GM12878 (cell line): ENCODE results near the gene FAM186B. TPM values are rescaled to one million over a fixed set of nuclear protein-coding genes. Genes with fewer than 3 reads are reported as not detected.

ENCODE experiments used
- ATAC-seq: fragments of 200-7000 bp; cut with Tn5 transposase; 3 replicates; pipeline ENCODE4 v1.9.1; 2020; ENCODE audit warnings: mild to moderate bottlenecking, moderate library complexity
- BruUV-seq: library from RNA; stranded (reverse); fragments of 400-500 nt; replicated peaks from 2 replicates; lab custom pipeline; 2021; lab: Mats Ljungman, UMichigan
- CTCF ChIA-PET: fragments of 300-600 bp; sonication (Branson Sonifier 250); formaldehyde crosslinking; extraction: SDS; loops from one replicate; lab custom pipeline; 2021; ENCODE audit warnings: inconsistent platforms; lab: Yijun Ruan, JAX
- POLR2A ChIA-PET: fragments of 350-600 bp; formaldehyde crosslinking; extraction: SDS; loops from one replicate; lab custom pipeline; 2021; ENCODE audit warnings: inconsistent platforms; lab: Charles Lee
- RAD21 ChIA-PET: fragments of 300-600 bp; sonication (Branson Sonifier 250); formaldehyde crosslinking; loops from one replicate; lab custom pipeline; 2023; ENCODE audit warnings: antibody characterized with exemption; ENCODE audit not compliant: unreplicated experiment; lab: Charles Lee
- SMC1A ChIA-PET: fragments of 300-600 bp; sonication (Branson Sonifier 250); formaldehyde crosslinking; loops from one replicate; lab custom pipeline; 2023; ENCODE audit not compliant: unreplicated experiment, uncharacterized antibody; lab: Charles Lee
- DNase-seq: peaks from one replicate; pipeline ENCODE4 v3.0.0-alpha.2; 2011; ENCODE audit warnings: low read depth, low spot score
- FAIRE-seq: peaks from 3 replicates; lab custom pipeline; 2011; peaks lifted over from hg19 to GRCh38; lab: Jason Lieb, UNC
- H2AFZ ChIP-seq: 2 replicates; pipeline ENCODE4 v1.6.0; 2011; ENCODE audit warnings: low read depth, low read length, control low read depth; ENCODE audit not compliant: control insufficient read depth
- H3K27ac ChIP-seq: 2 replicates; pipeline ENCODE4 v1.5.1; 2011; ENCODE audit warnings: control low read depth; ENCODE audit not compliant: control insufficient read depth, insufficient read depth
- H3K27me3 ChIP-seq, 2 experiments: replicated peaks in 1 of 2; 2 replicates each; pipeline versions ENCODE4 v1.6.0 to v1.6.1; 2011; ENCODE audit warnings: low read length in 1 of 2; ENCODE audit not compliant: control insufficient read depth in 2 of 2, insufficient read depth in 2 of 2
- H3K36me3 ChIP-seq, 2 experiments: 2 replicates each; pipeline ENCODE4 v1.5.1; 2011; ENCODE audit warnings: low read length in 1 of 2; ENCODE audit not compliant: control insufficient read depth in 2 of 2, insufficient read depth in 2 of 2
- H3K4me1 ChIP-seq: 2 replicates; pipeline ENCODE4 v1.6.1; 2011; ENCODE audit warnings: mild to moderate bottlenecking, low read length, moderate library complexity, mixed read lengths; ENCODE audit not compliant: control insufficient read depth, insufficient read depth
- H3K4me2 ChIP-seq: 2 replicates; pipeline ENCODE4 v1.6.0; 2011; ENCODE audit warnings: control low read depth; ENCODE audit not compliant: control insufficient read depth, insufficient read depth
- H3K4me3 ChIP-seq: fragments of 200-600 bp; sonication (generic); 2 replicates; pipeline ENCODE4 v1.5.1; 2016
- H3K79me2 ChIP-seq: 2 replicates; pipeline ENCODE4 v1.6.0; 2011; ENCODE audit warnings: low read length; ENCODE audit not compliant: control insufficient read depth, insufficient read depth
- H3K9ac ChIP-seq: 2 replicates; pipeline ENCODE4 v1.8.0; 2011; ENCODE audit warnings: low read length, control low read depth, mixed read lengths; ENCODE audit not compliant: control insufficient read depth, insufficient read depth
- H3K9me3 ChIP-seq: replicated peaks from 3 replicates; pipeline ENCODE4 v1.5.1; 2011; ENCODE audit warnings: mild to moderate bottlenecking, low read length; ENCODE audit not compliant: control insufficient read depth, insufficient read depth
- H4K20me1 ChIP-seq: 2 replicates; pipeline ENCODE4 v1.6.0; 2011; ENCODE audit not compliant: control insufficient read depth, insufficient read depth
- BCL11A ChIP-seq: IDR thresholded peaks from 2 replicates; pipeline ENCODE4 v1.6.1; 2011; ENCODE audit warnings: low read depth, low read length
- BRCA1 ChIP-seq: IDR thresholded peaks from 2 replicates; pipeline ENCODE4 v1.6.1; 2011; ENCODE audit warnings: low read depth, low read length, improper control_type of control experiment
- CUX1 ChIP-seq: IDR thresholded peaks from 2 replicates; pipeline ENCODE4 v1.6.1; 2012; ENCODE audit warnings: improper control_type of control experiment, low read depth, low read length; ENCODE audit not compliant: insufficient replicate concordance
- EZH2 ChIP-seq: IDR thresholded peaks from 2 replicates; pipeline ENCODE4 v1.6.1; 2012; ENCODE audit warnings: low read depth, mild to moderate bottlenecking, control low read depth, inconsistent platforms, low read length, borderline replicate concordance; ENCODE audit not compliant: control insufficient read depth
- IKZF2 ChIP-seq, 2 experiments: fragments of 450-650 bp; IDR thresholded peaks; 2 replicates each; pipeline ENCODE4 v1.6.1; 2017; ENCODE audit warnings: mild to moderate bottlenecking in 2 of 2, moderate library complexity in 2 of 2
- MYC ChIP-seq: IDR thresholded peaks from 2 replicates; pipeline ENCODE4 v1.6.1; 2011; ENCODE audit warnings: mild to moderate bottlenecking, low read length, moderate library complexity, inconsistent platforms; ENCODE audit not compliant: insufficient read depth, insufficient replicate concordance, insufficient read length, severe bottlenecking
- NR2C1 ChIP-seq: fragments of 450-650 bp; IDR thresholded peaks from 2 replicates; pipeline ENCODE4 v1.6.1; 2017; ENCODE audit warnings: antibody characterized with exemption, mild to moderate bottlenecking, moderate library complexity
- NR2F1 ChIP-seq: fragments of 450-650 bp; conservative IDR thresholded peaks from 2 replicates; pipeline ENCODE4 v1.6.1; 2017; ENCODE audit warnings: mild to moderate bottlenecking
- POLR2A ChIP-seq: IDR thresholded peaks from 2 replicates; pipeline ENCODE4 v1.6.1; 2011; ENCODE audit warnings: low read depth, mild to moderate bottlenecking, low read length
- RBBP5 ChIP-seq: fragments of 200-600 bp; sonication (generic); conservative IDR thresholded peaks from 2 replicates; pipeline ENCODE4 v1.6.1; 2016
- RFX5 ChIP-seq: IDR thresholded peaks from 2 replicates; pipeline ENCODE4 v1.6.1; 2011; ENCODE audit warnings: low read depth, low read length, improper control_type of control experiment
- SKIL ChIP-seq: fragments of 450-650 bp; IDR thresholded peaks from 2 replicates; pipeline ENCODE4 v1.6.1; 2017; ENCODE audit warnings: mild to moderate bottlenecking, low read depth, inconsistent platforms; ENCODE audit not compliant: poor library complexity, severe bottlenecking
- SREBF1 ChIP-seq: IDR thresholded peaks from 2 replicates; pipeline ENCODE4 v1.6.1; 2012; ENCODE audit warnings: mild to moderate bottlenecking, low read length
- SRF ChIP-seq, 2 experiments: IDR thresholded peaks; 2 replicates each; pipeline ENCODE4 v1.6.1; 2011; ENCODE audit warnings: low read depth in 2 of 2, low read length in 2 of 2, mild to moderate bottlenecking in 1 of 2, moderate library complexity in 1 of 2
- SUZ12 ChIP-seq: fragments of 200-600 bp; sonication (generic); IDR thresholded peaks from one replicate; pipeline ENCODE4 v1.6.1; 2018; ENCODE audit warnings: antibody characterized with exemption, mild to moderate bottlenecking; ENCODE audit not compliant: unreplicated experiment
- YY1 ChIP-seq: IDR thresholded peaks from 2 replicates; pipeline ENCODE4 v1.6.1; 2011; ENCODE audit warnings: low read depth, mild to moderate bottlenecking, low read length
- whole genome bisulfite sequencing: methylation state at CpG from one replicate; pipeline ENCODE4 v1.1.6; 2016; ENCODE audit warnings: low lambda C conversion rate; ENCODE audit not compliant: insufficient replicate concordance, insufficient coverage; ENCODE audit errors: missing lambda C conversion rate; 5-methylcytosine and 5-hydroxymethylcytosine counted together
- in situ Hi-C: fragments of 300-500 bp; cut with MboI; formaldehyde crosslinking; loops from 9 replicates; pipeline ENCODE4 v1.14.3; 2018; ENCODE audit warnings: mixed read lengths
- intact Hi-C: fragments of 100-400 bp; cut with micrococcal nuclease; formaldehyde crosslinking; loops from one replicate; pipeline ENCODE4 v1.14.2; 2022; ENCODE audit not compliant: unreplicated experiment
- polyA plus RNA-seq, 11 experiments: library from polyadenylated mRNA; depleted of rRNA in 4 of 11; unstranded in 6 of 11; stranded (reverse) in 5 of 11; fragments of >200 nt; fragmentation: Nextera tagmentation in 4 of 11; fragmentation: Illumina TruSeq in 1 of 11; extraction: Ambion mirVana in 4 of 11; extraction: Trizol in 1 of 11; gene quantifications; 1 replicate in 1 of 11; 2 replicates in 10 of 11; pipeline versions ENCODE4 v1.2.1 to v1.2.3, GENCODE V29; 2011 to 2016; ENCODE audit warnings: inconsistent platforms in 2 of 11, missing spikeins in 2 of 11, low read depth in 1 of 11
- total RNA-seq, 4 experiments: library from RNA; depleted of rRNA in 3 of 4; stranded (reverse); fragments of >200 nt in 3 of 4; fragmentation: Illumina TruSeq in 1 of 4; extraction: Trizol in 1 of 4; gene quantifications; 2 replicates each; pipeline versions ENCODE4 v1.2.1 to v1.2.3, GENCODE V29; 2013 to 2021

Gene FAM186B
- total and polyA plus RNA-seq, 10 of the 15 experiments (the other 5 are each of a cell fraction or from before 2014, with no cell fraction given): 0.13 to 0.79 (median 0.51) TPM

- FAIRE-seq (no peak), DNase-seq (no peak), ATAC-seq (no peak)
- no peaks in the 10 kb centered on the region for H3K4me1 ChIP-seq
- no peak overlapping the region for H3K4me2 ChIP-seq
- H3K27me3 ChIP-seq: no peaks in the 10 kb centered on the region
- intact Hi-C loops: no loop called here
- ChIA-PET SMC1A (interaction anchor here (0.9 to 2.3 kb wide), 8 partner anchors 9 to 56 kb away, joined by 3 to 8 read pairs (median 5); no protein-coding TSS in a partner anchor), POLR2A (interaction anchor here (1.1 to 3.7 kb wide), 5 partner anchors 8 to 54 kb away, joined by 3 to 15 read pairs (median 4); no protein-coding TSS in a partner anchor), RAD21 (interaction anchor here (1.0 kb wide), 1 partner anchor 10 kb away, joined by 5 read pairs; no protein-coding TSS in a partner anchor), CTCF (interaction anchor here (0.7 to 2.6 kb wide), 13 partner anchors 8 to 296 kb away, joined by 3 to 16 read pairs (median 3); no protein-coding TSS in a partner anchor)
- in situ Hi-C loops: no loop called here
- H3K27ac ChIP-seq: no peak overlapping the region
- WGBS: 93% methylated on average over 5 of the region's 5 CpGs
- no peaks in the 10 kb centered on the region for H3K9me3 ChIP-seq
- no TSS peak for BruUV-seq
- TF ChIP-seq SREBF1 (no peak), SUZ12 (no peak), NR2F1 (no peak), NR2C1 (no peak), BCL11A (no peak), EZH2 (no peak), POLR2A (no peak), BRCA1 (no peak), YY1 (no peak), IKZF2 (IDR thresholded peaks at IDR 0.05) (no peak), SRF (IDR thresholded peaks at IDR 0.05; ENCODE audit: low read depth in 2 of 2, low read length in 2 of 2) (no peak), CUX1 (no peak), RFX5 (no peak), SKIL (no peak), RBBP5 (no peak), MYC (no peak)
- no peak overlapping the region for H3K9ac ChIP-seq
- no peaks in the 10 kb centered on the region for H3K79me2 ChIP-seq
- no peak overlapping the region for H3K4me3 ChIP-seq
- H3K36me3 ChIP-seq: peaks cover 40 to 57% of the 10 kb centered on the region in 2 experiments
- H4K20me1 ChIP-seq: no peaks in the 10 kb centered on the region; the same call in 1 of the 2 replicates
- no peak overlapping the region for H2AFZ ChIP-seq
Observed at GRCh38 chr12:49654715-49655114, 49.3 kb upstream of the FAM186B start.
